K562 (cell line): ENCODE data around the gene ENC1. TPM values are rescaled to one million over a fixed set of nuclear protein-coding genes. Genes with fewer than 3 reads are reported as not detected.

Experiments used
- RBBP5 ChIP-seq: fragments of 200-600 bp; sonication (generic); IDR thresholded peaks from 2 replicates; pipeline ENCODE4 v1.6.1; 2012; ENCODE audit warnings: borderline replicate concordance, mild to moderate bottlenecking, low read length, control low read depth, inconsistent platforms; ENCODE audit not compliant: insufficient read depth, poor library complexity, severe bottlenecking
- SMARCA5 ChIP-seq: fragments of 450-650 bp; IDR thresholded peaks from 2 replicates; pipeline ENCODE4 v1.6.1; 2016
- ZNF318 ChIP-seq, 2 experiments: fragments of 450-650 bp; IDR thresholded peaks; 2 replicates each; pipeline ENCODE4 v1.6.1; 2016; ENCODE audit warnings: mild to moderate bottlenecking in 2 of 2, borderline replicate concordance in 1 of 2, low read depth in 1 of 2, moderate library complexity in 1 of 2
- polyA plus RNA-seq, 8 experiments: library from polyadenylated mRNA; depleted of rRNA in 4 of 8; stranded (reverse) in 5 of 8; unstranded in 3 of 8; fragments of >200 nt; fragmentation: Nextera tagmentation in 2 of 8; fragmentation: Illumina TruSeq in 1 of 8; extraction: Ambion mirVana in 2 of 8; extraction: Trizol in 1 of 8; gene quantifications; 2 replicates each; pipeline versions ENCODE4 v1.2.1 to v1.2.3, GENCODE V29; 2011 to 2014; ENCODE audit warnings: inconsistent platforms in 1 of 8, missing spikeins in 1 of 8
- total RNA-seq, 7 experiments: library from RNA; depleted of rRNA in 6 of 7; stranded (reverse); fragments of >200 nt in 6 of 7; fragmentation: Illumina TruSeq in 2 of 7; extraction: Trizol in 2 of 7; gene quantifications; 2 replicates each; pipeline versions ENCODE4 v1.2.1 to v1.2.3, GENCODE V29; 2011 to 2021; ENCODE audit warnings: low replicate concordance in 1 of 7

Gene ENC1
- total and polyA plus RNA-seq, 9 of the 15 experiments (the other 6 are each of a cell fraction or from before 2014, with no cell fraction given), result 0.17 to 3.2 (median 0.97) TPM

GRCh38 chr5:74673011-74673790, 32.7 kb upstream of the ENC1 start (continued):
- TF ChIP-seq ZNF318 (IDR thresholded peaks at IDR 0.05; ENCODE audit: borderline replicate concordance in 1 of 2, low read depth in 1 of 2) (no peak), RBBP5 (no peak), SMARCA5 (no peak)
